Heart left ventricle (tissue), 13 donors: ENCODE measurements around the gene WBP2.

Experiments
- POLR2A ChIP-seq, 2 donors: fragments of 450-650 bp; IDR thresholded peaks; one replicate each; pipeline ENCODE4 v1.6.1; 2017; ENCODE audit warnings: antibody characterized with exemption in 2 of 2, mild to moderate bottlenecking in 2 of 2, moderate library complexity in 2 of 2
- TF ChIP-seq, protein P1 (sequence below), 12 donors: fragments of 200-600 bp; sonication (generic) in 4 of 12; IDR thresholded peaks; one replicate each; pipeline versions ENCODE4 v1.5.0 to v1.8.0; 2018 to 2022; ENCODE audit warnings: antibody characterized with exemption in 12 of 12, mild to moderate bottlenecking in 5 of 12
- donor health status: ischemic (EF 13 %, LVEDD 7.1; RV severe dilation, severe dysfunction).
- donor health status: DM: no; HTN: yes; CAD: no.
- donor health status: DM: no; HTN: no; CAD: no.
- donor health status: ischemic (EF 25% LVEDD 6.9; RV normal size, moderate dysfunction).
- donor health status: ischemic (EF 25% LVEDD 5.7; RV mildly dilated, moderate dysfunction).
- donor health status: ischemic (EF 35%, LVEDD 5.7; RV mildly dilated, moderate dysfunction).
- donor health status: nonischemic (EF 11% LVEDD 7.7; RV severe dilation, severe dysfunction).
- donor health status: DM: yes; HTN: yes; CAD: no.
- donor health status: PGD.
- donor health status: ischemic (EF 29% LVEDD 5.4; RV normal size, mild dysfunction).
- donor health status: nonischemic (EF 23%, LVEDD 6.1; RV moderate dilation, normal function).

DNA sequence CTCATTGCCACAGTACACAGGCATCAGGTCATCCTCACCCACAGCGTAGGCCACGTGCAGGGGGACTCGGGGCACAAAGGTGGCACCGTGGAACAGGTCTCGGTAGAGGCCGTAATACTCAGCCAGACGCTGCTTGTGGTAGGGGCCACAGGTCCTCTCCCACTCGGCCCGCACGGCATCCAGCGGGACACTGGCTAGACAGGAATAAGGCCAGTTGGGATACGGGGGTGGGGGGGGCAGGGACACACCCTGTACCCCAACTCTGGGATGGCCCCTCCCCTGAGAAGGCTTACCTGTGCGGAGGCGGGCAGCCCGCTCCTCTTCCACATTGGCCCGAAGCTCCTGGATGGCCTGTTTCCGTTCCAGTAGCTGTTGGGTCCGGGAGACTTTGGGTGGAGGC lies 46.6 kb upstream of the WBP2 start:
- TF ChIP-seq, protein P1, sequence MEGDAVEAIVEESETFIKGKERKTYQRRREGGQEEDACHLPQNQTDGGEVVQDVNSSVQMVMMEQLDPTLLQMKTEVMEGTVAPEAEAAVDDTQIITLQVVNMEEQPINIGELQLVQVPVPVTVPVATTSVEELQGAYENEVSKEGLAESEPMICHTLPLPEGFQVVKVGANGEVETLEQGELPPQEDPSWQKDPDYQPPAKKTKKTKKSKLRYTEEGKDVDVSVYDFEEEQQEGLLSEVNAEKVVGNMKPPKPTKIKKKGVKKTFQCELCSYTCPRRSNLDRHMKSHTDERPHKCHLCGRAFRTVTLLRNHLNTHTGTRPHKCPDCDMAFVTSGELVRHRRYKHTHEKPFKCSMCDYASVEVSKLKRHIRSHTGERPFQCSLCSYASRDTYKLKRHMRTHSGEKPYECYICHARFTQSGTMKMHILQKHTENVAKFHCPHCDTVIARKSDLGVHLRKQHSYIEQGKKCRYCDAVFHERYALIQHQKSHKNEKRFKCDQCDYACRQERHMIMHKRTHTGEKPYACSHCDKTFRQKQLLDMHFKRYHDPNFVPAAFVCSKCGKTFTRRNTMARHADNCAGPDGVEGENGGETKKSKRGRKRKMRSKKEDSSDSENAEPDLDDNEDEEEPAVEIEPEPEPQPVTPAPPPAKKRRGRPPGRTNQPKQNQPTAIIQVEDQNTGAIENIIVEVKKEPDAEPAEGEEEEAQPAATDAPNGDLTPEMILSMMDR (IDR thresholded peaks at IDR 0.05), result no peak
- TF ChIP-seq POLR2A (IDR thresholded peaks at IDR 0.05), result no peak
